WTC11 (cell line): ENCODE measurements around the gene EIF3K. TPM values are rescaled to one million over a fixed set of nuclear protein-coding genes. Genes with fewer than 3 reads are reported as not detected.

Source experiments
- ATAC-seq: fragments of 200-7000 bp; cut with Tn5 transposase; 2 replicates; pipeline ENCODE4 v1.10.0; 2021; ENCODE audit warnings: mild to moderate bottlenecking, moderate library complexity
- CTCF ChIA-PET: fragments of 300-600 bp; sonication (Branson Sonifier 250); formaldehyde crosslinking; loops from one replicate; lab custom pipeline; 2021; ENCODE audit warnings: antibody characterized with exemption; lab: Charles Lee
- POLR2A ChIA-PET: fragments of 350-600 bp; sonication (Branson Sonifier 250); formaldehyde crosslinking; loops from one replicate; lab custom pipeline; 2021; ENCODE audit warnings: antibody characterized with exemption; lab: Charles Lee
- DNase-seq: peaks from one replicate; pipeline ENCODE4 v3.0.0; 2021; ENCODE audit warnings: low spot score
- H3K27ac Mint-ChIP-seq: 2 replicates; pipeline ENCODE4 v1.8.0; 2021; ENCODE audit warnings: mixed read lengths
- H3K27me3 Mint-ChIP-seq: 2 replicates; pipeline ENCODE4 v1.8.0; 2021; ENCODE audit warnings: low read depth, mild to moderate bottlenecking, moderate library complexity, mixed read lengths
- H3K36me3 Mint-ChIP-seq: 2 replicates; pipeline ENCODE4 v1.8.0; 2021; ENCODE audit warnings: mixed read lengths
- H3K4me1 Mint-ChIP-seq: 2 replicates; pipeline ENCODE4 v1.8.0; 2022; ENCODE audit warnings: mixed read lengths
- H3K4me3 Mint-ChIP-seq: 2 replicates; pipeline ENCODE4 v1.8.0; 2021; ENCODE audit warnings: mild to moderate bottlenecking, moderate library complexity, mixed read lengths
- H3K9me3 Mint-ChIP-seq: 2 replicates; pipeline ENCODE4 v1.8.0; 2021; ENCODE audit warnings: mixed read lengths
- ARID4B ChIP-seq: sonication (generic); formaldehyde crosslinking; IDR thresholded peaks from 2 replicates; pipeline ENCODE4 v1.8.0; 2023; ENCODE audit warnings: missing genetic modification reagents, mild to moderate bottlenecking, borderline replicate concordance
- ATF3 ChIP-seq: sonication (generic); formaldehyde crosslinking; conservative IDR thresholded peaks from 2 replicates; pipeline ENCODE4 v1.8.1; 2022; ENCODE audit warnings: mild to moderate bottlenecking, missing genetic modification reagents
- CDX4 ChIP-seq: fragments of 250-450 bp; sonication (Bioruptor Pico); IDR thresholded peaks from 2 replicates; pipeline ENCODE4 v1.9.0; 2021; ENCODE audit warnings: moderate library complexity, mild to moderate bottlenecking, inconsistent platforms, borderline replicate concordance
- CTCF ChIP-seq: fragments of 200-600 bp; IDR thresholded peaks from 2 replicates; pipeline ENCODE4 v1.8.0; 2022; ENCODE audit warnings: antibody characterized with exemption
- E2F4 ChIP-seq: sonication (generic); formaldehyde crosslinking; IDR thresholded peaks from 2 replicates; pipeline ENCODE4 v1.8.1; 2022; ENCODE audit warnings: low read depth, mild to moderate bottlenecking, moderate library complexity, missing genetic modification reagents, borderline replicate concordance
- ELF4 ChIP-seq: sonication (generic); formaldehyde crosslinking; IDR thresholded peaks from 2 replicates; pipeline ENCODE4 v1.8.1; 2022; ENCODE audit warnings: low read depth, mild to moderate bottlenecking, moderate library complexity, missing genetic modification reagents
- ERG ChIP-seq: fragments of 250-450 bp; sonication (Bioruptor Pico); IDR thresholded peaks from 2 replicates; pipeline ENCODE4 v1.8.0; 2021; ENCODE audit warnings: mild to moderate bottlenecking
- ESRRA ChIP-seq: sonication (generic); formaldehyde crosslinking; IDR thresholded peaks from 2 replicates; pipeline ENCODE4 v1.8.1; 2022; ENCODE audit warnings: mild to moderate bottlenecking, missing genetic modification reagents, borderline replicate concordance
- FOXK1 ChIP-seq: sonication (generic); formaldehyde crosslinking; IDR thresholded peaks from 2 replicates; pipeline ENCODE4 v1.8.0; 2022; ENCODE audit warnings: mild to moderate bottlenecking, moderate library complexity, missing genetic modification reagents
- MLX ChIP-seq: sonication (generic); formaldehyde crosslinking; IDR thresholded peaks from 2 replicates; pipeline ENCODE4 v1.8.1; 2023; ENCODE audit warnings: mild to moderate bottlenecking, missing genetic modification reagents, moderate library complexity
- RORB ChIP-seq: fragments of 250-450 bp; sonication (Bioruptor Pico); IDR thresholded peaks from 2 replicates; pipeline ENCODE4 v1.9.0; 2021; ENCODE audit warnings: mild to moderate bottlenecking
- STAT6 ChIP-seq: sonication (generic); formaldehyde crosslinking; conservative IDR thresholded peaks from 2 replicates; pipeline ENCODE4 v1.8.1; 2023; ENCODE audit warnings: mild to moderate bottlenecking, low read depth, missing genetic modification reagents, moderate library complexity
- TP53 ChIP-seq: sonication (generic); formaldehyde crosslinking; IDR thresholded peaks from 2 replicates; pipeline ENCODE4 v1.8.1; 2023; ENCODE audit warnings: mild to moderate bottlenecking, missing genetic modification reagents
- ZNF232 ChIP-seq: sonication (generic); formaldehyde crosslinking; IDR thresholded peaks from 2 replicates; pipeline ENCODE4 v1.8.0; 2022; ENCODE audit warnings: mild to moderate bottlenecking, missing genetic modification reagents
- ZNF416 ChIP-seq: fragments of 250-450 bp; sonication (Bioruptor Pico); IDR thresholded peaks from 2 replicates; pipeline ENCODE4 v1.9.0; 2021; ENCODE audit warnings: mild to moderate bottlenecking, inconsistent platforms
- ZNF512 ChIP-seq: sonication (generic); formaldehyde crosslinking; IDR thresholded peaks from 2 replicates; pipeline ENCODE4 v1.8.1; 2022; ENCODE audit warnings: missing genetic modification reagents, borderline replicate concordance
- ZSCAN18 ChIP-seq: fragments of 250-450 bp; sonication (Bioruptor Pico); IDR thresholded peaks from 2 replicates; pipeline ENCODE4 v2.1.2; 2022; ENCODE audit warnings: mild to moderate bottlenecking, moderate library complexity
- total RNA-seq: library from RNA; stranded (reverse); gene quantifications from 3 replicates; pipeline ENCODE4 v1.2.3, GENCODE V29; 2021

EIF3K gene
- total RNA-seq, 1 experiment from 2014 or later: 416 TPM

GRCh38 chr19:38686530-38686888 is 67.5 kb downstream of the EIF3K start:
- peaks cover 9% of the 10 kb centered on the region for H3K9me3 Mint-ChIP-seq
- peaks cover 86% of the 10 kb centered on the region for H3K4me1 Mint-ChIP-seq
- H3K4me3 Mint-ChIP-seq: peak overlapping the region; percentile 44
- CTCF ChIA-PET: interaction anchor here (0.6 to 2.6 kb wide), 16 partner anchors 10 to 1833 kb away, joined by 3 to 20 read pairs (median 8); partner anchors contain the start of genes ACTN4 and FAM98C
- TF ChIP-seq ERG (CRISPR knock-in tag) (no peak), STAT6 (no peak), E2F4 (CRISPR knock-in tag) (no peak), CDX4 (CRISPR knock-in tag) (no peak), RORB (CRISPR knock-in tag) (no peak), ZNF512 (CRISPR knock-in tag) (no peak), ATF3 (CRISPR knock-in tag) (no peak), ZNF416 (CRISPR knock-in tag) (no peak), TP53 (CRISPR knock-in tag) (no peak), ELF4 (CRISPR knock-in tag) (no peak), ZNF232 (no peak), MLX (CRISPR knock-in tag) (no peak), ZSCAN18 (CRISPR knock-in tag) (no peak), ESRRA (CRISPR knock-in tag) (no peak), ARID4B (no peak), CTCF (no peak), FOXK1 (no peak)
- TF ChIP-seq, all 79 proteins: peak for 0
- POLR2A ChIA-PET: interaction anchor here (0.6 to 2.3 kb wide), 9 partner anchors 10 to 829 kb away, joined by 3 to 23 read pairs (median 6); partner anchors contain the start of gene ACTN4
- H3K27ac Mint-ChIP-seq: peak overlapping the region; percentile 99
- ATAC-seq: 0 out of 2 replicates have a peak, but pooled peaks have one; percentile 3
- H3K27me3 Mint-ChIP-seq: no peaks in the 10 kb centered on the region
- no peak for DNase-seq
- peaks cover 24% of the 10 kb centered on the region for H3K36me3 Mint-ChIP-seq
